Endodermal cell (in vitro differentiated cells): Measurements from ENCODE around the gene ECSCR. TPM values are rescaled to one million over a fixed set of nuclear protein-coding genes. Genes with fewer than 3 reads are reported as not detected.

Experiments used
- DNase-seq: peaks from one replicate; pipeline ENCODE4 v3.0.0-alpha.2; 2017
- H3K27ac ChIP-seq: 2 replicates; pipeline ENCODE4 v1.5.1; 2013; ENCODE audit warnings: mild to moderate bottlenecking, low read depth, low read length, moderate library complexity
- H3K27me3 ChIP-seq: 2 replicates; pipeline ENCODE4 v1.6.1; 2013; ENCODE audit warnings: mild to moderate bottlenecking, low read length, moderate library complexity; ENCODE audit not compliant: insufficient read depth, control insufficient read depth, poor library complexity, severe bottlenecking
- H3K36me3 ChIP-seq: 2 replicates; pipeline ENCODE4 v1.7.0; 2013; ENCODE audit warnings: mild to moderate bottlenecking, low read length, moderate library complexity; ENCODE audit not compliant: control insufficient read depth, insufficient read depth
- H3K4me1 ChIP-seq: one replicate; pipeline ENCODE4 v1.7.0; 2013; ENCODE audit warnings: low read length; ENCODE audit not compliant: control insufficient read depth, insufficient read depth
- H3K4me3 ChIP-seq: 2 replicates; pipeline ENCODE4 v1.5.1; 2013; ENCODE audit warnings: mild to moderate bottlenecking, low read length, moderate library complexity
- H3K9ac ChIP-seq: 2 replicates; pipeline ENCODE4 v1.6.1; 2013; ENCODE audit warnings: mild to moderate bottlenecking, low read length, moderate library complexity; ENCODE audit not compliant: poor library complexity, severe bottlenecking; ENCODE audit errors: extremely low read depth
- H3K9me3 ChIP-seq: 2 replicates; pipeline ENCODE4 v1.6.1; 2013; ENCODE audit warnings: mild to moderate bottlenecking, low read length, moderate library complexity; ENCODE audit not compliant: control insufficient read depth
- H3K27ac Mint-ChIP-seq: 2 replicates; pipeline ENCODE4 v1.8.0; 2020; ENCODE audit warnings: mixed read lengths
- H3K27me3 Mint-ChIP-seq: 2 replicates; pipeline ENCODE4 v1.8.0; 2021; ENCODE audit warnings: mild to moderate bottlenecking, mixed read lengths; ENCODE audit not compliant: insufficient read depth
- H3K36me3 Mint-ChIP-seq: 2 replicates; pipeline ENCODE4 v1.8.0; 2020; ENCODE audit warnings: low read depth, mixed read lengths
- H3K4me1 Mint-ChIP-seq: 2 replicates; pipeline ENCODE4 v1.8.0; 2020; ENCODE audit warnings: mixed read lengths
- H3K4me3 Mint-ChIP-seq: 2 replicates; pipeline ENCODE4 v1.8.0; 2020; ENCODE audit warnings: mild to moderate bottlenecking, moderate library complexity, mixed read lengths
- H3K9me3 Mint-ChIP-seq: 2 replicates; pipeline ENCODE4 v1.8.0; 2020; ENCODE audit warnings: mild to moderate bottlenecking, mixed read lengths
- CTCF ChIP-seq: fragments of 200-600 bp; sonication (generic); conservative IDR thresholded peaks from 2 replicates; pipeline ENCODE4 v1.5.0; 2021; ENCODE audit warnings: antibody characterized with exemption, mild to moderate bottlenecking
- WGBS, 2 experiments: methylation state at CpG; one replicate each; pipeline versions ENCODE4 v1.1.5 to v1.1.7; 2013; ENCODE audit warnings: missing lambda C conversion rate in 2 of 2, mixed read lengths in 1 of 2; ENCODE audit not compliant: insufficient coverage in 1 of 2, insufficient read length in 1 of 2; 5-methylcytosine and 5-hydroxymethylcytosine counted together
- total RNA-seq, 2 donors: library from RNA; stranded (reverse); fragmentation: NEBNext Ultra II Directional in 1 of 2; extraction: Animal tissue kit (Norgen Biotek cat#: 25700) in 1 of 2; gene quantifications; 2 replicates in 1 of 2; 3 replicates in 1 of 2; pipeline ENCODE4 v1.2.1, GENCODE V29; 2021

Gene ECSCR
- total RNA-seq, 2 donors from 2014 or later: 0.62 TPM; not detected in 1

GRCh38 chr5:139461176-139461575, 1.4 kb downstream of the ECSCR start:
- Histone ChIP-seq H3K4me3 (no peak overlapping the region), H3K27ac (no peak overlapping the region), H3K9me3 (no peaks in the 10 kb centered on the region), H3K9ac (no peak overlapping the region), H3K4me1 (peaks cover 14% of the 10 kb centered on the region), H3K27me3 (no peaks in the 10 kb centered on the region), H3K36me3 (no peaks in the 10 kb centered on the region)
- no peak for TF ChIP-seq CTCF
- Mint-ChIP-seq H3K36me3 (no peaks in the 10 kb centered on the region), H3K27me3 (no peaks in the 10 kb centered on the region), H3K9me3 (no peaks in the 10 kb centered on the region), H3K4me3 (no peak overlapping the region), H3K4me1 (peaks cover 28% of the 10 kb centered on the region), H3K27ac (no peak overlapping the region)
- no peak for DNase-seq
- WGBS, 2 experiments: 90 to 92% methylated on average over 6 to 7 of the region's 7 CpGs

- H3K4me3 ChIP-seq: no peak overlapping the region
- H3K36me3 ChIP-seq: no peaks in the 10 kb centered on the region
- H3K9ac ChIP-seq: no peak overlapping the region
- Mint-ChIP-seq H3K4me1 (peaks cover 29% of the 10 kb centered on the region), H3K9me3 (no peaks in the 10 kb centered on the region), H3K27ac (peak overlapping the region; percentile 60), H3K27me3 (no peaks in the 10 kb centered on the region), H3K36me3 (no peaks in the 10 kb centered on the region), H3K4me3 (no peak overlapping the region)
- H3K9me3 ChIP-seq: no peaks in the 10 kb centered on the region
- H3K4me1 ChIP-seq: peaks cover 15% of the 10 kb centered on the region
- H3K27ac ChIP-seq: no peak overlapping the region
- TF ChIP-seq CTCF: no peak
- H3K27me3 ChIP-seq: no peaks in the 10 kb centered on the region
- no peak for DNase-seq
- WGBS, 2 experiments: 94% methylated on average over 1 of the region's 1 CpG; no CpG with 5 or more reads in 1 of the 2 experiments
Measured at GRCh38 chr5:139460455-139460854, 2.1 kb downstream of the ECSCR start.

- 73 to 76% methylated on average over 7 to 8 of the region's 8 CpGs for WGBS, 2 experiments
- H3K36me3 ChIP-seq: no peaks in the 10 kb centered on the region
- peaks cover 29% of the 10 kb centered on the region for H3K4me1 Mint-ChIP-seq
- H3K9me3 Mint-ChIP-seq: no peaks in the 10 kb centered on the region
- H3K27ac Mint-ChIP-seq: peak overlapping the region; percentile 52
- H3K4me3 ChIP-seq: no peak overlapping the region
- H3K9me3 ChIP-seq: no peaks in the 10 kb centered on the region
- peak; percentile 66 for DNase-seq
- TF ChIP-seq CTCF: no peak
- H3K9ac ChIP-seq: no peak overlapping the region
- H3K27ac ChIP-seq: no peak overlapping the region
- no peak overlapping the region for H3K4me3 Mint-ChIP-seq
- H3K27me3 Mint-ChIP-seq: no peaks in the 10 kb centered on the region
- H3K36me3 Mint-ChIP-seq: no peaks in the 10 kb centered on the region
- H3K27me3 ChIP-seq: no peaks in the 10 kb centered on the region
- H3K4me1 ChIP-seq: peaks cover 15% of the 10 kb centered on the region
Measured at GRCh38 chr5:139459451-139459934, 3.0 kb downstream of the ECSCR start.
